WI38 (cell line): Measurements from ENCODE around the gene NACAD.

Source experiments
- H3K4me3 ChIP-seq: 2 replicates; pipeline ENCODE4 v1.5.1; 2011; ENCODE audit warnings: low read depth, mild to moderate bottlenecking, control low read depth, low read length
- CTCF ChIP-seq: IDR thresholded peaks from 2 replicates; pipeline ENCODE4 v1.5.1; 2012; ENCODE audit warnings: low read depth, mild to moderate bottlenecking, control low read depth, low read length

NACAD gene

GRCh38 chr7:45087301-45088145 is 1.2 kb downstream of the NACAD start:
- no peak for TF ChIP-seq CTCF
- H3K4me3 ChIP-seq: peak overlapping the region; percentile 66

DNA sequence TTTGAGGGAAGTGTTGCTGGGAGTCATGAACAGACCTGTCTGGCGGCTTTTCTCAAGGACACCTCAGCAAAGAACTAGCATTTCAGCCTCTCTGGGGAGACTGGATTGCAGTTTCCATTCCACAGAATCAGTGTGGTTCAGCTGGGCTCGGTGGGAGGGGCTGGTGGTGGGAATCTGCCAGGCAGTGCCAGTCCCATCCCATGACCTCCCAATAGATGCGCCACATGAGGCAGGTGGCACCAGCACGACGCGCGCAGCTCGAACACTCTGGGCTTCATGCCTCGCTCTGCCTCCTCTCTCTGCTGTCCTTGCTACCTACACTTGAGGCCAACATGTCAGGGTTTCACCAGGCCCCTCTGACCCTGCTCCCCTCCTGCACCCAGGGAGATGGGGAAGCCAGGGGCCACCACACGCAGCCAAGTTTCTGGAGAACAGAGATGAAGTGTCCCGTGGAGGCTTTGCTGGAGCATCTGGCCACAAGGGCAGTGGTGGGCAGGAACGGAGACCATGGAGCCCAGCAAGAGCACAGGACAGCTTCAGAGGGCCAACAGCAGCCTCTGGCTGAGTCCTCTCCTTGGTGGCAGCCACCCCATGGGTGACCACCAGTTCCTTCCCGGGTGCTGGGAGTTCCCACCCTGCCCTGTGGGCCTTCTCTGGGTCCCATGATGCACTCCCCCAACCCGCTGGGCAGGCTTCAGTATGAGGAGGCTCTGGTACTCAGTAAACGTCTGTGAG is 2.3 kb downstream of the NACAD start:
- no peak overlapping the region for H3K4me3 ChIP-seq
- TF ChIP-seq CTCF: no peak

GRCh38 chr7:45085619-45086200 is 3.1 kb downstream of the NACAD start:
- H3K4me3 ChIP-seq: no peak overlapping the region
- TF ChIP-seq CTCF: no peak

GRCh38 chr7:45084901-45085618 is 3.7 kb downstream of the NACAD start:
- no peak overlapping the region for H3K4me3 ChIP-seq
- TF ChIP-seq CTCF: no peak

DNA sequence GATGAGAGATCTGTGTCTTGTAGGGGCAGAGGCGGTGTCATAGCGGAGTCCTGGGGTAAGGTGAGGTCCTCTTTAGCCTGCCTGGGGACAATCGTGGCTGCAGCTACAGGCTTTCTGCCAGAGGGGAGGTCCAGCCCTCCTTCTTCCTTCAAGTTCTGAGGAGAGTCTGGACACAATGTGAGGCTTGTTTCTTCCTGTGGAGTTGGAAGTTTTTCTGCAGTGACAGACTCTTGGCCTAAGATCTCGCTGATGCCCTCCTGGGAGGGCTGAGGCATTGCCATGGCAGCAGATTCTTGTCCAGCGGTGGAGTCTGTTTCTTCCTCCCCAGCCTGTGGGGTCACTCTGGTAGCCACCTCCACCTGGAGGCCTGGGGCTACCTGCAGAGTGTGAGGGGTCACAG is 4.4 kb downstream of the NACAD start:
- TF ChIP-seq CTCF: no peak
- H3K4me3 ChIP-seq: no peak overlapping the region

DNA sequence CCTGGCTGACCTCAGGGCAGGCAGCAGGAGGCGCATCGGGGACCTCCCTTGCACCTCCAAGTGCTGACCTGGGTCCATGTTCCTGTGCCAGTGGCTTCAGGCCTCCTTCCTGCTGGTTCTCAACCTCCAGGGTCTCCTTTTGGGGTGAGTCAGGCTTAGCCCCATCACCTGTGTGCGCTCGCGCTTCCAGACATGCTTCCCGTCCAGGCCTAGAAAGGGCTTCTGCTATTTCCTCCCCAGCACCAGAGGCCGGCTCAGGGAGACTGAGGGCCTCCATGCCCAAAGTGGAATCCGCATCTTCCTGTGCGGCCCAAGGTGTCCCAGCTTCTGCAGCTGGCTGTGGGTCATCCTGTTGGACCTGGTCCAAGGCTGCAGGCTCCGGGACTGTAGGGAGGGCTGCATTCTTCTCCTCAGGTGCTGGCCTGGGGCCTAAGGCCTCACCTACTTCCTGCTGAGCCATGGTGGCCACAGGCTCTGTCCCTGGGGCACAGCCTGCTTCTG is 5.9 kb downstream of the NACAD start:
- no peak for TF ChIP-seq CTCF
- H3K4me3 ChIP-seq: no peak overlapping the region
